NCI-H2227 treated with DMSO at 0.1 percent for 48 hours (cell line): ENCODE results near the gene OSGEP.

Experiments
- DNase-seq: peaks from one replicate; lab custom pipeline; 2025; lab: John Stamatoyannopoulos, UW

OSGEP gene

DNA sequence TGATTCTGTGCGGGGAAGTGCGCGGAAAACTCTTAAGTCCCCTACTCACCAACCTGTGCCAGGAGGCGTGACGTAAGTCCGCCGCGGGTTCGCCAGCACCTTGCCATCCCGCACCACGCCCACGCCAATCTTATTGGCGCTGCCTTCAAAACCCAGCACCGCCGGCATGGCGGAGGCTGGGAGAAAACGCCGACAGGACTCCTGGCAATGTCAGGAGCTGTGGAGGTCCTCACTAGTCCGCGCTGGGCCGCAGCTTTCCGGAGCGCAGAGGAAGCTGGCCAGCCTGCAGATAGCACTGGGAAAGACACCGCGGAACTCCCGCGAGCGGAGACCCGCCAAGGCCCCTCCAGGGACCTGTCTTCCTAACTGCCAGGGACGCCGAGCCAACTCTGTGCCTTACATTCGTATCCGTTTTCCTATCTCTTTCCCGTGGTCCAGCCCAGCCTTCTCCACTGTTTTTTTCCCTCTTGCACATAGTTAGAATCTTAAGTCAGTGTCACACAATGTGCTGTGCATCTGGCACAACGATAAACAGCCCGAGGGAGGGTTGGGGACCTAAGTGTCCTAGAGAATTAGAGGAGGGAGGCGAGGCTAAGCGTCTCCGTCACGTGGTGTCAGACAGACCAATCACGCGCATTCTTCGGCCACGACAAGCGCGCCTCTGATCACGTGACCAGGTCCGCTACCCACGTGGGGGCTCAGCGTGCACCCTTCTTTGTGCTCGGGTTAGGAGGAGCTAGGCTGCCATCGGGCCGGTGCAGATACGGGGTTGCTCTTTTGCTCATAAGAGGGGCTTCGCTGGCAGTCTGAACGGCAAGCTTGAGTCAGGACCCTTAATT lies at the start of gene OSGEP, which contains the start of gene APEX1:
Gene OSGEP (minus strand): TSS at position 297 of the 839 bp plus-strand sequence. CDS start 129 bp downstream, at position 168.
Gene APEX1 (plus strand): TSS at position 711 of the 839 bp plus-strand sequence. CDS start 420 bp downstream, outside the sequence.
- DNase-seq, result peak; percentile 98

DNA sequence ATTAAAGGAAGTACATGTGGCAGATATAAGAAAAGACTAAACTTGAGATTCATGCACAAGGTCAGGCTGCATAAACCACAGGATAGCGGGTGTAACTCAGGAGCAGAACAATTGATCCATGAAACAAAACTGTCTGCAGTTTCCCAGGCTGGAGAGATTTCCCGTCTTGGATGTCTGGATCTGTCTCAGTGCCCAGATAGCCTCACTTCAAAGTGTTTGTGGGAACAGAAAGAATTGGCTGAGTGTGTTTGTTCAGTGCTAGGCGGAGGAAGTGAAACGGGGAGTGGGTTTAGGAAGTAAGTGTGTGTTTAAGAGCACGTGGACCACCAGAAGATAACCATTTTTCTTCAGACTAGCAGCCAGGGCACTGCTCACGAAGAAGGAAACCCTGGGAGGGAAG lies 49.3 kb upstream of the OSGEP start:
- DNase-seq, result no peak

DNA sequence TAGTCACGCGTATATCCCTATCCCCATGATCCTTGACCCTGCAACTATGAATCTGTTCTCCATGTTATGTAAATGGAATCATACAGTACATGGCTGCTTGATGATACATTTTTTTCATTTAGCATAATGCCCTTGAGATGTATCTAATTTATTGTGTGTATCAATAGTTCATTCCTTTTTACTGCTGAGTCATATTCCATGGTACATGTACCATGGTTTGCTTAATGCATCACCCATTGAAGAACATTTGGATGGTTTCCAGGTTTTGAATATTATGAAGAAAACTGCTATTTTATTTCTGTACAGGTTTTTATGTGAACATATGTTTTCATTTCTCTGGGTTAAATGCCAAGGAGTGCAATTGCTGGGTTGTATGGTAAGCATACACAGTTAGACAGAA lies 46.7 kb upstream of the OSGEP start:
- no peak for DNase-seq

DNA sequence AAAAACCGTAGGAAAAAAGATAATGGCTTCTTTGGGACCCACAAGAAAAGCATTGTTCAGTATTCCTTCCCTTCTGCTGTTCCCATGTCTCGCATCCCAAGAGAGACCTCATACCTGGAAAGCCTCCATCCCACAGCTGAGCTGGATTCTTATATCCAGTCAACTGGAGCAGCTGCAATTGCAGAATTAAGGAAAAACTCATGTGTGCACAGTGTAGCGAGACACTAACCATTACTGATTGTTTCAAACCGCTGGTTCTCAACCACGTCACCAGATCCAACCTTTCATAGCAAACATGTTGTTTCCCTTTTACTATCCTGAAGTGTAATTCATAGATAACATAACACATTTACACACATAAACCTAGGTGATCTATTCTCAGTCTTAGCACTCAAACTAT lies 45.3 kb upstream of the OSGEP start:
- no peak for DNase-seq

DNA sequence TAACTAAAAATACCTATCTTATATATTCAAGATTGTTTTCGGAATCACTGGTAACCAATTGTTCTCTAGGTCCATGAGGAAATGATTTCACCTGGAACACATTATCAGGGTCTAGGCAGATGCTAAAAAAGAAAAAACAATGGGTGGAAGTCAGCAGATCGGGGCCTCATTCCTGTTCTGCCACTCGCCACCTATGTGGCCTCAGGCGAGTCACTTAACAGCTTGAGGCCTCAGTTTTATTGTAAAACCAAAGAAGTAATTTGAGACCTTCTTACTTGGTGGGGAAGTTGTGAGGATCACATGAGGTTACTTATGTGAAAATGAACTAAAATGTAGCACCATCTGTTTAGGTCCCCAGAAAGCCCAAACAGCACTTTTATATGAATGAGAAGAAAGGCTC lies 44.5 kb upstream of the OSGEP start:
- DNase-seq, result no peak

DNA sequence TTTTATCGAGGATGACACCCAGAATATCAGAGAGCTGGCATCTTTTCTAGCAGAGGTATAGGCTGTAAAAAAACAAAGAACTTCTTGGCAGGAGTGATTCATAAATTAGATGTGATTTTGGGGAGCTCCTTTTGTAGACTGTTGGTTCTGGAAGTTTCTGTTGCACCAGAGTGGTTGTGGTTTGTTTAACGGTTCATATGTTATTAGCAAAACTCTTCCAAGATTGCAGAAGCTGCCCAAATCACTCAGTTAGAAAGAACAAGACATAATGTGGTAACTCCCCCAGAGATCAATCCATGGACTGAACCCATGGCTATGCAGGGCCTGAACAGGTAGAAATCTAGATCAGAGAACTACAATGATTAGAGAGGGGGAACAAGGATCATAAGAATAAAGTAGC lies 44.0 kb upstream of the OSGEP start:
- DNase-seq, result no peak

DNA sequence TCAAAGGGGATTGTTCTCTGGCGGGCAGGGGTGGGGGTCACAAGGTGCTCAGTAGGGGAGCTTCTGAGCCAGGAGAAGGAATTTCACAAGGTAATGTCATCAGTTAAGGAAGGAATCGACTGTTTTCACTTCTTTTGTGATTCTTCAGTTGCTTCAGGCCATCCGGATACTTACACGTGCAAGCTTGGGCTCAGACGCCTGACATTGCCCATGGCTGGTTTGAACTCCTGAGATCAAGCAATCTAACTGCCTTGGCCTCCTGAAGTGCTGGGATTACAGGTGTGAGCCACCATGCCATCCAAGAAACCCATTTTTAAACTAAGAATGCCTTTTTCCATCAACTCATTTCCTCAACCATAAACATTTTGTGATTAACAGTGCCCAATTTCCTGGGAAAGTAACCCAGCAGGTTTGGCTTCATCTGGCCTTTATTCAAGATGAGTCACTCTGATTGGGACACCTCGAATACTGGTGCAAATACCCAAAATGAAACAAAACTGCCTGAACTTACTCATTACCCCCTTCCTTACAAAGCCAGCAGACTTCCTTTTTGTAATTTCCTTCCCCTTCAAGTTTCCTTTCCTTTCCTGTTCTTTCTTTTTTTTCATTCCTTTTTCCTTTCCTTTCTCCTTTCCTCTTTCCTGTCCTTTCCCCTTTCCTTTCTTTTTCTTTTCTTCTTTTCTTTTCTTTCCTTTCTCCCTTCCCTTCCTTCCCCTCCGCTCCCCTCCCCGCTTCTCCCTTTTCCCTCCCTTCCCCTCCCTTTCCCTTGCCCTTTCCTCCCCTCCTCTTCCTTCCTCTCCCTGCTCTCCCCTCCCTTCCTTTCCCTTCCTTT lies 40.5 kb upstream of the OSGEP start:
- DNase-seq, result no peak

DNA sequence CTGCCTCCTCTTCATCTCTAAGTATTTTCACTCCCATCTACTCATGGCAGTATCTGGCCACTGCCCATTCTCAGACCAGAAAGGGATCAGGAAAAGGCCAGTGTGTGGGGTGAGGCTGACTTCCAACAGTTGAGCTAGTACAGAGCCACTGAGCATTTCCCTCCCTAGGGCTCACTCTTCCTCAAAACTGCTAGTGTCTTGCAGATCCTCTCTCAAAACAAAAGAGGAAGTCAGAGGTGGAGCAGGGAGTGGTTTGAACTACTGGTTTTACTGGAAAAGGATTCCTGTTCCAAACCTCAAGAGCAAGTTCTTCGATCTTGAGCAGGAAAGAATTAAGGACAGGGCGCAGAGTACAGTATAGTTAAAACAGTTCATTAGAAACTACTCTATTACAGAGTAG lies 39.0 kb upstream of the OSGEP start:
- DNase-seq, result no peak

DNA sequence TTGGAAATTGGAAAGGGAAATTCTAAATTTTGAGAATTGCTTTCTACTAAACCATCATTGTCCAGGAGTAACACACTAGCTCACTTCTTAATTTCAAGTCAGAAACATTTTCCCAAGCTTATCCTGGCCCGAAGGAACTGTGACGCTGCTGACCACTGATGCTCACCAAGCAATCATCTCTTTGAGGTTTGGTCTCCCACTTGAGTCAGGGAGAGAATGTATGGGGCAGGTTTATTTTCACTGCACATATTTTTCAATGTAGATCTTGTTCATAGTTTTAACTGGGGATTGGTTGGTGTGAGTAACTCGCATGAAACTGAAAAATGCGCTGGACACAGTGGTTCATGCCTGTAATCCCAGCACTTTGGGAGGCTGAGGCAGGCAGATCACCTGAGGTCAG lies 37.9 kb upstream of the OSGEP start:
- DNase-seq, result no peak

DNA sequence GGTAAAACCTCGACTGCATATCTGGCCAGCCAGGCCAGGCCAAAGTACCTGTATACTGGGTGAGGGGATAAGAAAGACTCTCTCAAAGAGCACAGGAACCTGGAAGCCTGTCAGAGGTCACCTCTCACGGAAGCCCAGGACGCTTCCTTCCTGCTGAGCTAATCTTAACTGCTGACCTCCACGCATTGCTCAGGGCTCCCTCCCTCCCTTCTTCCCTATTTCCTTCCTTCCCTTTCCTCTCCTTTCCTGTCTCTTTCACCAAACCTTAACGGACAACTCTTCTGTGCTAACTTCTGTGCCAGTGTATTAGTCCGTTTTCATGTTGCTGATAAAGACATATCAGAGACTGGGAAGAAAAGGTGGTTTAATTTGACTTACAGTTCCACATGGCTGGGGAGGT lies 36.0 kb upstream of the OSGEP start:
- no peak for DNase-seq

DNA sequence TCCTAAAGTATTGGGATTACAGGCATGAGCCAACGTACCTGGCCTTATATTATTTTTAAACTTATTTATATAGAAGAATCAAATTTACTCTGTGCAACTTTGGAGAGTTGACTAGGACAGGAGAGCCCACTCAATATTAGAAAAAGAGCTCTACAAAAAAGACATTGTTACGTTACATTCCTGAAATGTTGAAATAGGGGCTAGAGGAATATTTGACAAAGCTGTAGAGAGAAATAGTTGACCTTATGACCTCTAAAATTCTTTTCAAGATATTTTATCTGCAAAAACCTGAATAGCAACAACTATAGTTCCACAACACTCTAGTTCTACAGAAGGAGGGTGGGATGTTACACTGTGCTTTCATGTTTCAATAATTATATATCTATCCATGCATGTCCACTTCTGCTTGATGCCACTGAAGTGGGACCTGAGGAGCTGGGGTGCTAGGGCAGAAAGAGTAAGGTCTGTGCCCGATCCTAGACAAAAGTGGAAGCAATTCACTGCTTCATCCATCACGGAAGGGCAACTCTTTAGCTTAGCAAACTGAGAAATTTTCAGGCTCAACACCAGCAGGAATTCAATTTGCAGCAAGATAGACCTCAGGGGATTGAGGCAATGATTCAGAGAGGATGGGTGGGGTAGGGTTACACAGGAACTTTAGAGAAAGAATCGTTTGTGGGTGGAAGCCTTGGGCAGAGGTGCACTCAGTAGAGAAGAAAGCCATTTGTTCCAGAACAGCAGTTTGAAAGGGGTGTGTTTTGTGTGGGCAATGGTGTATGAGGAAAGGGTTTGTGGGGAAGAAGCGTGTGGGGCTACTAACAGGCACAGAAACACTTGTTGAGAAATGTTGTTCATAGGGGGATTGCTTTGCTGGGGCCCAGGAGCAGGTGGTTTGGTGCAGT lies 34.7 kb upstream of the OSGEP start:
- DNase-seq, result no peak

DNA sequence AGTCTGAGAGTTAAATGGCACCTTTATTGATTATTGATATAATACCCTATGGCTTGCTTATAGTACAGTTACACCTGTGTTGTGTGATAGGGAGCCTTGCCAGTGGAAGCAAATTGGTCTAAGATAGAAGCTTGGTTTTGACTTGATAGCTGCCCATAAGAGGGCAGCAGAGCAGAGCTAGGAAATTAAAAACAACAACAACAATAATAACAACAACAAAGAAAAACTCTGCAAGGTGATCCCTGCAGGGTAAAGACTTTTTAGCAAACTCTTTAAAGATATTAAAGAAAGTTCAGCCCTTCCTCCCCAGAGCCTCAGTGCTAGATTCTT lies 32.7 kb upstream of the OSGEP start:
- no peak for DNase-seq

DNA sequence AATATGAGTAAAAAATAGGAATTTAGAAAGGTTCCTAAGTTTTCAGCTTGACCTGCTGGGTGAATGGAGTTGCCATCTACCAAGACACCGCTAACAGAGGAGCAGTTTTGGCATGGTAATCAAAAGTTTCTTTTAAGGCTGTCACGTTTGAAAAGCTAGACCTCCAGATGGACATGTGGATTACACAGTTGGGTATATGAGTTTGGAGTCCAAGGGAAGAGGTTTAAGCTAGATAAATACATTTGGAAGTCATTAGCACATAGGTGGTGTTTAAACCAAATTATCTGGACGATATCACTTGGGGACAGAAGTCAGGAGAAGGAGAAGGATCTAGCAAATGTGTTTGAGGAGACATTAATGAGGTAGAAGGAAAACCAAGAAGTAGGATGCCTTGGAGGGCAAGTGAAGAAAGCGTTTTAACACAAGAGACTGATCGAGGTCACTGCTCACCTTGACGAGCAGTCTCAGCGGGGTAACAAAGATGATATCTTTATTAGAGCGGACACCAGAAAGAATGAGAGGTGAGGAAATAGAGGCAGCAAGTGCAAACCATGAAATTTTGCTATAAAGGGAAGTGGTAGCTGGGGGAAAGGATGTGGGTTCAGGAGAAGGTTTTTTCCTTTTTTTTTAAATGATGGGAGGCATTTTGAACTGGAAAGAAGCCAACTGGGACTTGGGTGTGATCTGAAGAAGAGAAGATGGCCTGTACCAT lies 32.2 kb upstream of the OSGEP start:
- DNase-seq, result no peak

DNA sequence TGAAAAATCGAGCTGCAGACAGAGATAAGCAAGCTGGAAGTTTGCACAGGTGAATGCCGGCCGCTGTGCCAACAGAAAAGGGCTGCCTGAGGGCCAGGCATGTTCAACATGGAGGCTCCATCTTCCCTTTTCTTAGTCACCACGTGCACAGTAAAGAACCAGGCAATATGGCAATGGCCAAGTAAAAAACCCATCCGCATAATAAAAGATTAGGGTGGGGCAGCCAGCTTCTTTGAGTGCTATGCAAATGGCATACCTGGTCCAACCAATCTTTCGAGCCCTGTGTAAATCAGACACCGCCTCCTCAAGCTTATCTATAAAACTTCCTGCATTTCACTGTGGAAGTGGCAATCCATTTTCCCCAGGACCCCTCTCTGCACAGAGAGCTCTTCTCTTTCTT lies 31.3 kb upstream of the OSGEP start:
- DNase-seq, result no peak

DNA sequence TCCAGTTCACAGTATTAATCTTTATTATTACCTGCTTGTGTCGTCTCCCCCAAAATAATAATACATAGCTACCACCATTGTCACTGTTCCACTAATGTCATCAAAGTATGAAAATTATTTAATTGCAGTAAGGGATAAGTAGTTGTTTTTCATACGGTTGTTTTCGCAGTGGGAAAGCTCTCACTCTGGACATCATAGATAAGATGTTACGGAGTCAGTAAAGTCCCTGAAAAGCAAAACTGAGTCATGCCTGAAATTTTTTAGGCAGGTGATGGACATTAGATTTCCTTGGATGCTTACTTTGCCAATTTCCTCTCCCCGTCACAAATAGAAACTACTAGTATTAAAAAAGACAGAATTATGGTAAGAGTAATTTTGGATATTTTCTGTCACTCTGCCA lies 27.8 kb upstream of the OSGEP start:
- no peak for DNase-seq

DNA sequence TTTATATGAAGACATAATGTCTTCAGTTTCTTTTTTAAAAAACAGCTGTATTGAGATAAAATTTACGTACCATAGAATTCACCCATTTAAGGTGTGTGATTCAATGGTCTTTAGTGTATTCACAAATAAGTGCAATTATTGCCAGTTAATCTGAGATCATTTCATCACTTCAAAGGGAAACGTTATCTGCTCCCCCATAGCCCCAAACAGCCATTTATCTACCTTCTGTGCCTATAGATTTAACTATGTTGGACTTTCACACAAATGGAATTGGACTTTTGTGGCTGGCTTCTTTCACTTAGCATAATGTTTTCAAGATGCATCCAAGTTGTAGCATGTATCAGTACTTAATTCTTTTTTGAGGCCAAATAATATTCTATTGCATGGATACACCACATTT lies 24.3 kb upstream of the OSGEP start:
- no peak for DNase-seq

DNA sequence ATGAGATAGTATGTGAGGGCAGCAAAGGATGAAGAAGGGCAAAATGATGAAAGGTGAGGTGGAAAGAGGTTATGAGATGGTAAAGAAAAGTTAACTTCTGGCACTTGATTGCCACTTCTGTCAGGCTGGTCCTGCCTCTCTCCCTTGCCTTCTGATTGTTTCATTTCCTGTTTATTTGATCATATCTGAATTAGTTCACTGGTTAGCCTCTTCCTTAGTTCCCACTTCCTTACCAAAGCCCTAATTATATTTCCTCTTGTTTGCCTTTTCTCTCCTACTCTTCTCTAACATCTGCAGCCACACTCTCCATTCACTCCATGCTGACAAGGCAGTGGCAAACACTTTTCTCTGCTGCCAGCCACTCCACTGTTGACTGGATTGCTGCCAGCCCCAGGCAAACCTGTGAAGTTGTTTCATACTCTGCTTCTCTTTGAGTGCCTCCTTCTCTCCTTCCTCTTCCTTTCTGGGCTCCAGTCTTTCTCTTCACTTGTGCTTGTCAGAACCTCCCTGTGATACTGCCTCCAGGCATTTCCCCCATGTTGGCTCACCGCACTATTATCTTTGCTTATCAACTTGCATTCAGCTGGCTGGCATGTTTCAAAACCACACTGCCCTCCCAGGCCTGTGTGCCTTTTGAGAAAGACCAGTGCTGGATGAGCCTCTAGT lies 22.7 kb upstream of the OSGEP start:
- no peak for DNase-seq

DNA sequence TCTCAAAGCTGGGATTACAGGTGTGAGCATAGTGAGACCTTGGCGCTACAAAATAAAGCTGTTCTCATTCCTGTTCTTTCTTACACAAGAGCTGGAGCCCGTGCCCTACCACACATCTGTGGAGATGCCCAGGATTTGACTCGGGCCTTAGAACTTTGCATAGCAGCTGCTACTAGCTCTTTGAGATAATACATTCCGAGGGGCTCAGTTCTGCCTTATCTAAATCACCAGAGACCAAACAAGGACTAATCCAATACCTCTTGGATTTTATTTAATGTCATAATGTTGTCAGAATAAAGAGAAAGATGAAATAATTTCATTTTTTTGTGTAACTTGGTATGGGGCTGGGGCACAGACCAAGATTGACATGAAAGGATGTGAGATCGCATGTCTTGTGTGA lies 22.2 kb upstream of the OSGEP start:
- DNase-seq, result no peak

DNA sequence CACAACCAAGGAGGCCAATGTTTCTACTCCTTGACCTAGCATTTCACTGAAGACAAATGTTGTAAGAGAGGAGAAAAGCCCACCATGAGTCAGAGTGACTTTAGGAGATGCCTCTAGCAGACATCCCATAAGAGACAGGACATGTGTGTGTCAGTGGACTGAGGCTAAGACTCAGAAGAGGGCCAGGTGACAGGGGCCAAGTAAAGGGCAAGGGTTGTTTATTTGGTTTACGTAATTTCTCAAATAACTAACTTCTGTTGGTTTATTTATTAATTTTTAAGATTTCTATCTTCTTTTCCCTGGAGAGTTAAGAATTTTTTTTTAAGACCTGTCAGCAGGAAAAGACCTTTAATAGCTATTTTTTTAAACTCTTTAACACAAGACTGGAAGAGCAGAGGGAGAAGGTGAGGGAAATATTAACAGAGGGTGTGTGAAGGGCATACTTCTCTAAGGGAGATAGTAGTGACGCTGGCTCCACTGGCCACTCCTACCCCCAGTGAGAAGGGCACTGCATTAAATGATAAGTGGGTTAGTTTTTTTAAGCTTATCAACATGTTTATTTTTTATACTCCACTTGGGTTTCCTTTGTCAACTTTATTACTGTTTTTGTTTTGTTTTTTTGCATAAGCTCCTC lies 18.0 kb upstream of the OSGEP start:
- DNase-seq, result no peak

DNA sequence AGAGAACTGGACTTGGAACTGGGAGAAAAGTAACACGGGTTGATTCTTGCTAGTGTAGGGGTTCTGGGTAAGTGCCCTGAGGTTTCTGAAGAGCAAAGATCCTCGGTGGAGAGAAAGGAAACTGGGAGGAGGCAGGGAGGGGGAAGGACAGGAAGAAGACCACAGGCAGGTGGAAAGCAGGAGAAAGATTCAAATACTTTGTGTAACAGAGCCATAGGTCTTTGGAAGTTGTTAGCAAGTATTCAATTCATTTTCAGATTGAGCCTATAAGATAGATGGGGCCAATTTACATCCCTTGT lies 15.9 kb upstream of the OSGEP start:
- no peak for DNase-seq
